HCT116 (cell line): ENCODE measurements around the gene GID4. TPM values are rescaled to one million over a fixed set of nuclear protein-coding genes. Genes with fewer than 3 reads are reported as not detected.

Experiments
- ATAC-seq: fragments of 200-7000 bp; cut with Tn5 transposase; 2 replicates; pipeline ENCODE4 v1.9.1; 2020; ENCODE audit warnings: mild to moderate bottlenecking, moderate library complexity
- BruUV-seq: library from RNA; stranded (reverse); fragments of 400-500 nt; replicated peaks from 2 replicates; lab custom pipeline; 2021; lab: Mats Ljungman, UMichigan
- CTCF ChIA-PET: fragments of 300-600 bp; sonication (Branson Sonifier 250); formaldehyde crosslinking; loops from one replicate; lab custom pipeline; 2021; ENCODE audit warnings: antibody characterized with exemption; lab: Charles Lee
- POLR2A ChIA-PET: fragments of 300-600, 350-600 bp; sonication (Branson Sonifier 250); formaldehyde crosslinking; loops from one replicate; lab custom pipeline; 2021; ENCODE audit warnings: antibody characterized with exemption; lab: Charles Lee
- RAD21 ChIA-PET, 2 experiments: fragments of 300-600 bp; sonication (Branson Sonifier 250); formaldehyde crosslinking; loops; one replicate each; lab custom pipeline; 2023; ENCODE audit warnings: low total read pairs in 2 of 2; ENCODE audit not compliant: uncharacterized antibody in 2 of 2, unreplicated experiment in 2 of 2, low non-redundant PET in 1 of 2; lab: Charles Lee
- DNase-seq: peaks from one replicate; pipeline ENCODE4 v3.0.0-alpha.2; 2010; ENCODE audit warnings: low read depth, low spot score
- H2AFZ ChIP-seq: fragments of 200-600 bp; shearing (Covaris generic), sonication (generic); 2 replicates; pipeline ENCODE4 v1.6.1; 2017; ENCODE audit warnings: low read depth, mixed run types, mixed read lengths, antibody characterized with exemption, low read length; ENCODE audit not compliant: poor library complexity, severe bottlenecking
- H3K27ac ChIP-seq: 2 replicates; pipeline ENCODE4 v1.5.1; 2012; ENCODE audit warnings: low read depth, low read length
- H3K27me3 ChIP-seq: fragments of 200-600 bp; sonication (generic); 2 replicates; pipeline ENCODE4 v1.6.1; 2016; ENCODE audit warnings: mixed run types, low read length, mixed read lengths; ENCODE audit not compliant: insufficient read depth
- H3K36me3 ChIP-seq, 2 experiments: fragments of 200-500 bp in 1 of 2; fragments of 200-600 bp in 1 of 2; sonication (Bioruptor generic) in 1 of 2; sonication (generic) in 1 of 2; 2 replicates each; pipeline versions ENCODE4 v1.5.1 to v1.6.1; 2014 to 2016; ENCODE audit warnings: low read length in 2 of 2, inconsistent platforms in 1 of 2, mixed read lengths in 1 of 2, mixed run types in 1 of 2; ENCODE audit not compliant: insufficient read depth in 2 of 2, control insufficient read depth in 1 of 2
- H3K4me1 ChIP-seq, 2 experiments: fragments of 200-600 bp in 1 of 2; sonication (generic) in 1 of 2; 2 replicates each; pipeline versions ENCODE4 v1.5.1 to v1.6.1; 2012 to 2017; ENCODE audit warnings: low read length in 2 of 2, inconsistent platforms in 1 of 2, mild to moderate bottlenecking in 1 of 2, mixed read lengths in 1 of 2, mixed run types in 1 of 2, moderate library complexity in 1 of 2; ENCODE audit not compliant: insufficient read depth in 2 of 2, control insufficient read depth in 1 of 2
- H3K4me2 ChIP-seq: fragments of 200-600 bp; sonication (generic); 2 replicates; pipeline ENCODE4 v1.6.1; 2017; ENCODE audit warnings: mixed run types, low read length, mixed read lengths
- H3K4me3 ChIP-seq, 2 experiments: fragments of 200-600 bp in 1 of 2; sonication (generic) in 1 of 2; replicated peaks in 1 of 2; 2 replicates each; pipeline ENCODE4 v1.5.1; 2011 to 2016; ENCODE audit warnings: low read length in 2 of 2, control low read depth in 1 of 2, low read depth in 1 of 2, mild to moderate bottlenecking in 1 of 2, mixed read lengths in 1 of 2, mixed run types in 1 of 2
- H3K79me2 ChIP-seq: fragments of 200-600 bp; sonication (generic); 2 replicates; pipeline ENCODE4 v1.6.1; 2017; ENCODE audit warnings: mild to moderate bottlenecking, mixed run types, low read length, moderate library complexity, mixed read lengths; ENCODE audit not compliant: insufficient read depth
- H3K9ac ChIP-seq: fragments of 200-600 bp; sonication (generic); 2 replicates; pipeline ENCODE4 v1.6.1; 2016; ENCODE audit warnings: low read length, mixed read lengths
- H3K9me2 ChIP-seq: fragments of 200-600 bp; sonication (generic), shearing (Covaris generic); 2 replicates; pipeline ENCODE4 v1.6.1; 2017; ENCODE audit warnings: mixed run types, mild to moderate bottlenecking, moderate library complexity; ENCODE audit not compliant: insufficient read depth
- H3K9me3 ChIP-seq, 2 experiments: fragments of 200-500 bp in 1 of 2; fragments of 200-600 bp in 1 of 2; sonication (Bioruptor generic) in 1 of 2; sonication (generic) in 1 of 2; 2 replicates each; pipeline ENCODE4 v1.6.1; 2014 to 2017; ENCODE audit warnings: low read length in 2 of 2, mixed read lengths in 2 of 2, inconsistent platforms in 1 of 2, low read depth in 1 of 2, mild to moderate bottlenecking in 1 of 2, mixed run types in 1 of 2, moderate library complexity in 1 of 2; ENCODE audit not compliant: control insufficient read depth in 1 of 2, insufficient read depth in 1 of 2
- H4K20me1 ChIP-seq: fragments of 200-600 bp; sonication (generic), shearing (Covaris generic); 2 replicates; pipeline ENCODE4 v1.6.1; 2017; ENCODE audit warnings: mixed run types, mild to moderate bottlenecking, moderate library complexity; ENCODE audit not compliant: insufficient read depth
- CBX3 ChIP-seq: IDR thresholded peaks from 2 replicates; pipeline ENCODE4 v1.6.1; 2012; ENCODE audit warnings: low read depth
- CEBPB ChIP-seq: IDR thresholded peaks from 2 replicates; pipeline ENCODE4 v1.6.1; 2012; ENCODE audit warnings: low read depth
- ELF1 ChIP-seq: IDR thresholded peaks from 2 replicates; pipeline ENCODE4 v1.6.1; 2012; ENCODE audit warnings: low read depth, borderline replicate concordance
- EZH2 ChIP-seq: fragments of 200-600 bp; sonication (generic); IDR thresholded peaks from 2 replicates; pipeline ENCODE4 v1.6.1; 2017; ENCODE audit warnings: antibody characterized with exemption, mixed run types
- MAX ChIP-seq: IDR thresholded peaks from 2 replicates; pipeline ENCODE4 v1.6.1; 2012
- POLR2A ChIP-seq: IDR thresholded peaks from 2 replicates; pipeline ENCODE4 v1.7.0; 2011; ENCODE audit warnings: borderline replicate concordance; ENCODE audit not compliant: insufficient read depth, insufficient read length; ENCODE audit errors: extremely low read depth
- SP1 ChIP-seq: IDR thresholded peaks from 2 replicates; pipeline ENCODE4 v1.6.1; 2012; ENCODE audit warnings: low read depth
- SRF ChIP-seq: IDR thresholded peaks from 2 replicates; pipeline ENCODE4 v1.6.1; 2012; ENCODE audit warnings: low read depth
- TCF7L2 ChIP-seq: IDR thresholded peaks from 2 replicates; pipeline ENCODE4 v1.7.0; 2011; ENCODE audit warnings: borderline replicate concordance, inconsistent platforms; ENCODE audit not compliant: insufficient read depth, insufficient read length; ENCODE audit errors: extremely low read depth
- ZFX ChIP-seq: fragments of 450-650 bp; IDR thresholded peaks from 2 replicates; pipeline ENCODE4 v1.6.1; 2017
- ZNF274 ChIP-seq: fragments of 200-500 bp; sonication (Bioruptor generic); IDR thresholded peaks from 2 replicates; pipeline ENCODE4 v1.6.1; 2014; ENCODE audit warnings: mild to moderate bottlenecking, low read depth, low read length, inconsistent platforms
- intact Hi-C: fragments of 100-400 bp; cut with micrococcal nuclease; formaldehyde crosslinking; loops from 2 replicates; pipeline ENCODE4 v1.10.0; 2022
- total RNA-seq: library from RNA; stranded (reverse); gene quantifications from one replicate; pipeline ENCODE4 v1.2.1, GENCODE V29; 2021; ENCODE audit not compliant: unreplicated experiment
- TF ChIP-seq, protein P1 (sequence below): IDR thresholded peaks from 2 replicates; pipeline ENCODE4 v1.6.1; 2012

The GID4 gene
- total RNA-seq, 1 experiment from 2014 or later = 10.8 TPM

DNA sequence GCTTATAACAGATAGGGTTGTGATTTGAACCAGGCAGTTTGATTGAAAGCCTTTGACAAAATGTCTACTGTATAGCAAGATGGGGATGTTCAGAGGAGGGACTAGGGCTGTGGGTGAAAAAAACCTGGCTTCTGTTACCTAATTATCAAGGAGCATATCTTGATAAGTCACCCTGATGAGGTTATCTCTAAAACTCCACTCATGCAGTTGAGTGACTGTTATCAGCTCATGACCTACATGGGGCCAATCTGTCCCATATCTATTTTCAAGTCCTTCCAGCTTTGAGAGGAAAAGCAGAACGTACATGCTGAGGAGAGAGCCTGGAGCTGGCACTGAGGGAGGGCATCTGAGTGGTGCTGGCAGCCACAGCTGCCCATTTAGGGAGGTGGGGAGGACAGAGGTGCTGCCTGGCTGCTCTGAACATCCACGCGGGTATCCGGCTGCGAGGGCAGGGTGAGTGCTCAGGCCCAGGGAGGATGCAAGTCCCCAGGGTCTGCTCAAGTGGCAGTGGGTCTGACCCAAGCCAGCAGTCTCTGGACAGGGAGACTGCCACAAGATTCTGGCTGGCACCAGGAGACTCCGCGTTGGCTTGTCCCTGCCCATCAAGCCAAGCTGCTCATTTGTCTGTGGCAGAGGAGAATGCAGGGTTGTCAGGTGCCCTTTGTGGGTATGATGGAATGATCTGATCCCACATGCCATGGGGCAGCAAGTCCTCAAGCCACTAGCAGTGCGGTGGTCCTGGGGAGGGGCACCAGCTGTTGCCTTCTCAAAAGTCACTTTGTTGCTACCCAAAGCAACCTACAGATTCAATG lies 29.4 kb upstream of the GID4 start:
- Histone ChIP-seq H3K36me3 (no peaks in the 10 kb centered on the region), H3K4me3 (no peak overlapping the region), H3K9me2 (no peaks in the 10 kb centered on the region), H3K79me2 (no peaks in the 10 kb centered on the region), H4K20me1 (no peaks in the 10 kb centered on the region), H3K9ac (no peak overlapping the region), H3K9me3 (no peaks in the 10 kb centered on the region), H3K27me3 (no peaks in the 10 kb centered on the region), H2AFZ (no peak overlapping the region), H3K27ac (no peak overlapping the region), H3K4me2 (no peak overlapping the region), H3K4me1 (no peaks in the 10 kb centered on the region)
- RAD21 ChIA-PET = no interaction called here
- ATAC-seq = no peak
- DNase-seq = no peak
- BruUV-seq = no TSS peak
- CTCF ChIA-PET = no interaction called here
- POLR2A ChIA-PET = no interaction called here
- intact Hi-C loops = no loop called here
- no peak for TF ChIP-seq SP1

DNA sequence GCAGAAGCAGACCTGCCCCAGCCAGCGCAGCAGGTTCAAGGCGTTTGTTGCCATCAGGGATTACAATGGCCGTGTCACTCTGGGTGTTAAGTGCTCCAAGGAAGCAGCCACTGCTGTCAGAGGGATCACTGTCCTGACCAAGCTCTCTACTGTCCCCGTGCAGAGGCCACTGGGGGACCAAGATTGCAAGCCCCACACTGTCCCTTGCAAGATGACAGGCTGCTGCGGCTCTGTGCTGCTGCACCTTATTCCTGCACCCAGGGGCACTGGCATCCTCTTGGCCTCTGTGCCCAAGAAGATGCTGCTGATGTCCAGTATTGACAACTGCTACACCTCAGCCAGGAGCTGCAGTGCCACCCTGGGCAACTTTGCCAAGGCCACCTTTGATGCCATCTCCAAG lies 27.9 kb upstream of the GID4 start:
- Histone ChIP-seq H4K20me1 (no peaks in the 10 kb centered on the region), H2AFZ (no peak overlapping the region), H3K4me1 (no peaks in the 10 kb centered on the region), H3K36me3 (peaks cover 0 to 3% of the 10 kb centered on the region in 2 experiments; a peak in 1 of 4 replicates), H3K4me2 (no peak overlapping the region), H3K9me3 (no peaks in the 10 kb centered on the region), H3K9ac (no peak overlapping the region), H3K4me3 (no peak overlapping the region), H3K27ac (no peak overlapping the region), H3K9me2 (no peaks in the 10 kb centered on the region)
- CTCF ChIA-PET = no interaction called here
- intact Hi-C loops = no loop called here
- no peak for DNase-seq
- RAD21 ChIA-PET = no interaction called here
- ATAC-seq = no peak
- POLR2A ChIA-PET = no interaction called here
- no TSS peak for BruUV-seq
- TF ChIP-seq TCF7L2 = no peak
- TF ChIP-seq SRF = no peak
- no peak for TF ChIP-seq ELF1
- no peak for TF ChIP-seq SP1
- TF ChIP-seq CEBPB = no peak
- no peak for TF ChIP-seq EZH2
- TF ChIP-seq, protein P1, sequence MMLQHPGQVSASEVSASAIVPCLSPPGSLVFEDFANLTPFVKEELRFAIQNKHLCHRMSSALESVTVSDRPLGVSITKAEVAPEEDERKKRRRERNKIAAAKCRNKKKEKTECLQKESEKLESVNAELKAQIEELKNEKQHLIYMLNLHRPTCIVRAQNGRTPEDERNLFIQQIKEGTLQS = no peak
- TF ChIP-seq CBX3 = no peak
- no peak for TF ChIP-seq MAX
- no peak for TF ChIP-seq ZFX
- TF ChIP-seq ZNF274 = no peak
- TF ChIP-seq POLR2A = no peak
- TF ChIP-seq, all 23 proteins: peak for 0
- Histone ChIP-seq H3K79me2 (no peaks in the 10 kb centered on the region), H3K27me3 (no peaks in the 10 kb centered on the region)
